ENCODE results near the gene HNRNPR. TPM values are rescaled to one million over a fixed set of nuclear protein-coding genes. Genes with fewer than 3 reads are reported as not detected.

Gene HNRNPR
- total RNA-seq, 4 donors from 2014 or later = 29.7 to 230 (median 116) TPM

- Histone ChIP-seq H3K4me1 (peaks cover 0 to 8% of the 10 kb centered on the region in 2 donors), H3K36me3 (no peaks in the 10 kb centered on the region), H3K27ac (peak overlapping the region; percentile 3 to 98), H3K27me3 (no peaks in the 10 kb centered on the region), H3K9me3 (no peaks in the 10 kb centered on the region), H3K4me3 (no peak overlapping the region)
- TF ChIP-seq POLR2A (IDR thresholded peaks at IDR 0.05) (no peak), CTCF (IDR thresholded peaks at IDR 0.05) (no peak)
- DNase-seq = no peak
- intact Hi-C loops (cut with DNase I; ENCODE audit: low total_unique reads) = no loop called here
Observed at GRCh38 chr1:23371987-23372880, 28.1 kb upstream of the HNRNPR start.

- intact Hi-C loops (cut with DNase I; ENCODE audit: low total_unique reads) = no loop called here
- Histone ChIP-seq H3K36me3 (no peaks in the 10 kb centered on the region), H3K4me1 (peaks cover 4 to 8% of the 10 kb centered on the region in 2 donors), H3K27me3 (no peaks in the 10 kb centered on the region), H3K9me3 (no peaks in the 10 kb centered on the region), H3K4me3 (peak overlapping the region in 1 of 2 donors; percentile 85), H3K27ac (peak overlapping the region; percentile 98)
- TF ChIP-seq POLR2A (IDR thresholded peaks at IDR 0.05) = no peak
- no peak for TF ChIP-seq CTCF (IDR thresholded peaks at IDR 0.05)
- DNase-seq = no peak
Observed at GRCh38 chr1:23370709-23371584, 26.9 kb upstream of the HNRNPR start.

- intact Hi-C loops (cut with DNase I; ENCODE audit: low total_unique reads) = no loop called here
- Histone ChIP-seq H3K4me3 (peak overlapping the region in 1 of 2 donors; percentile 85), H3K27me3 (no peaks in the 10 kb centered on the region), H3K27ac (peak overlapping the region; percentile 98), H3K36me3 (no peaks in the 10 kb centered on the region), H3K4me1 (peaks cover 4 to 8% of the 10 kb centered on the region in 2 donors), H3K9me3 (no peaks in the 10 kb centered on the region)
- TF ChIP-seq CTCF (IDR thresholded peaks at IDR 0.05) (no peak), POLR2A (IDR thresholded peaks at IDR 0.05) (no peak)
- no peak for DNase-seq
Observed at GRCh38 chr1:23370330-23370708, 26.2 kb upstream of the HNRNPR start.

GRCh38 chr1:23369335-23370013 is 25.4 kb upstream of the HNRNPR start, which contains the start of gene ZNF436:
Gene ZNF436 (minus strand): TSS chr1:23369836. CDS start chr1:23368005, 1,831 bp downstream.
- Histone ChIP-seq H3K27ac (peak within 1 kb of the TSS; percentile 98), H3K27me3 (no peaks in the 10 kb centered on the region), H3K9me3 (no peaks in the 10 kb centered on the region), H3K4me3 (peak within 1 kb of the TSS; percentile 85 to 90), H3K4me1 (peaks cover 4 to 8% of the 10 kb centered on the region in 2 donors), H3K36me3 (no peaks in the 10 kb centered on the region)
- DNase-seq = peak; percentile 79 to 92
- intact Hi-C loops (cut with DNase I; ENCODE audit: low total_unique reads) = loop anchor here (2.0 kb wide), 1 partner anchor 25 kb away; the partner anchor contains the start of gene HNRNPR
- TF ChIP-seq CTCF (IDR thresholded peaks at IDR 0.05) = no peak
- peak in 1 of 2 donors; percentile 32 for TF ChIP-seq POLR2A (IDR thresholded peaks at IDR 0.05)

All from uterus (tissue), 4 donors.